ENCODE results near the gene MED9. TPM values are rescaled to one million over a fixed set of nuclear protein-coding genes. Genes with fewer than 3 reads are reported as not detected.

MED9 gene
- polyA plus RNA-seq, 1 donor from 2014 or later, result 25.1 TPM

GRCh38 chr17:17492571-17492970, 15.8 kb downstream of the MED9 start:
- no peak overlapping the region for H3K9ac ChIP-seq (ENCODE audit: low read length)
- H3K4me2 ChIP-seq (ENCODE audit: low read length), result no peak overlapping the region
- no peaks in the 10 kb centered on the region for H4K20me1 ChIP-seq (ENCODE audit: insufficient read depth)
- no peaks in the 10 kb centered on the region for H3F3A ChIP-seq (ENCODE audit: insufficient read depth, low read length, poor library complexity, severe bottlenecking)
- TF ChIP-seq EP300 (conservative IDR thresholded peaks at IDR 0.05; ENCODE audit: poor library complexity, severe bottlenecking), result no peak
- TF ChIP-seq SMC3 (conservative IDR thresholded peaks at IDR 0.05; ENCODE audit: poor library complexity), result no peak
- TF ChIP-seq EZH2 (IDR thresholded peaks at IDR 0.05; ENCODE audit: borderline replicate concordance, insufficient read depth, low read length, poor library complexity, severe bottlenecking), result no peak
- TF ChIP-seq, protein P1, sequence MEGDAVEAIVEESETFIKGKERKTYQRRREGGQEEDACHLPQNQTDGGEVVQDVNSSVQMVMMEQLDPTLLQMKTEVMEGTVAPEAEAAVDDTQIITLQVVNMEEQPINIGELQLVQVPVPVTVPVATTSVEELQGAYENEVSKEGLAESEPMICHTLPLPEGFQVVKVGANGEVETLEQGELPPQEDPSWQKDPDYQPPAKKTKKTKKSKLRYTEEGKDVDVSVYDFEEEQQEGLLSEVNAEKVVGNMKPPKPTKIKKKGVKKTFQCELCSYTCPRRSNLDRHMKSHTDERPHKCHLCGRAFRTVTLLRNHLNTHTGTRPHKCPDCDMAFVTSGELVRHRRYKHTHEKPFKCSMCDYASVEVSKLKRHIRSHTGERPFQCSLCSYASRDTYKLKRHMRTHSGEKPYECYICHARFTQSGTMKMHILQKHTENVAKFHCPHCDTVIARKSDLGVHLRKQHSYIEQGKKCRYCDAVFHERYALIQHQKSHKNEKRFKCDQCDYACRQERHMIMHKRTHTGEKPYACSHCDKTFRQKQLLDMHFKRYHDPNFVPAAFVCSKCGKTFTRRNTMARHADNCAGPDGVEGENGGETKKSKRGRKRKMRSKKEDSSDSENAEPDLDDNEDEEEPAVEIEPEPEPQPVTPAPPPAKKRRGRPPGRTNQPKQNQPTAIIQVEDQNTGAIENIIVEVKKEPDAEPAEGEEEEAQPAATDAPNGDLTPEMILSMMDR (IDR thresholded peaks at IDR 0.05; ENCODE audit: poor library complexity, severe bottlenecking), result no peak
- no peak for TF ChIP-seq POLR2AphosphoS5 (IDR thresholded peaks at IDR 0.05)
- no peak for TF ChIP-seq TAF1 (IDR thresholded peaks at IDR 0.05; ENCODE audit: low read depth)
- TF ChIP-seq RAD21 (conservative IDR thresholded peaks at IDR 0.05), result no peak
- no peak for TF ChIP-seq MXI1 (conservative IDR thresholded peaks at IDR 0.05; ENCODE audit: poor library complexity, severe bottlenecking)
- no peak for TF ChIP-seq REST (IDR thresholded peaks at IDR 0.05; ENCODE audit: borderline replicate concordance)
- no peaks in the 10 kb centered on the region for H3K36me3 ChIP-seq (ENCODE audit: insufficient read depth, low read length)
- peaks cover 19% of the 10 kb centered on the region for H3K27me3 ChIP-seq (ENCODE audit: insufficient read depth, low read depth, low read length)
- no peak overlapping the region for H2AFZ ChIP-seq (ENCODE audit: low read depth, low read length)
- H3K79me2 ChIP-seq (replicated peaks; ENCODE audit: insufficient read depth, low read length), result peaks cover 11% of the 10 kb centered on the region
- no peak overlapping the region for H3K27ac ChIP-seq (ENCODE audit: low read length)
- H3K9me3 ChIP-seq (ENCODE audit: low read length), result no peaks in the 10 kb centered on the region
- H3K9me2 ChIP-seq (ENCODE audit: insufficient read depth, low read length), result no peaks in the 10 kb centered on the region
- peak overlapping the region; percentile 78 for H3K4me3 ChIP-seq (ENCODE audit: low read length)

GRCh38 chr17:17493249-17493985, 16.6 kb downstream of the MED9 start:
- no peaks in the 10 kb centered on the region for H4K20me1 ChIP-seq (ENCODE audit: insufficient read depth)

More at GRCh38 chr17:17493249-17493985, 16.6 kb downstream of the MED9 start:
- Histone ChIP-seq H2AFZ (ENCODE audit: low read depth, low read length) (no peak overlapping the region), H3K4me2 (ENCODE audit: low read length) (no peak overlapping the region), H3K9me2 (ENCODE audit: insufficient read depth, low read length) (no peaks in the 10 kb centered on the region), H3K9ac (ENCODE audit: low read length) (peak overlapping the region; percentile 75), H3K36me3 (ENCODE audit: insufficient read depth, low read length) (no peaks in the 10 kb centered on the region), H3K27me3 (ENCODE audit: insufficient read depth, low read depth, low read length) (peaks cover 19% of the 10 kb centered on the region), H3F3A (ENCODE audit: insufficient read depth, low read length, poor library complexity, severe bottlenecking) (no peaks in the 10 kb centered on the region), H3K27ac (ENCODE audit: low read length) (peak overlapping the region; percentile 70), H3K4me3 (ENCODE audit: low read length) (peak overlapping the region; percentile 78), H3K9me3 (ENCODE audit: low read length) (no peaks in the 10 kb centered on the region), H3K79me2 (replicated peaks; ENCODE audit: insufficient read depth, low read length) (peaks cover 11% of the 10 kb centered on the region)
- TF ChIP-seq POLR2AphosphoS5 (IDR thresholded peaks at IDR 0.05), result no peak
- TF ChIP-seq EP300 (conservative IDR thresholded peaks at IDR 0.05; ENCODE audit: poor library complexity, severe bottlenecking), result no peak
- TF ChIP-seq, protein P1 (IDR thresholded peaks at IDR 0.05; ENCODE audit: poor library complexity, severe bottlenecking), result no peak
- TF ChIP-seq MXI1 (conservative IDR thresholded peaks at IDR 0.05; ENCODE audit: poor library complexity, severe bottlenecking), result no peak
- TF ChIP-seq EZH2 (IDR thresholded peaks at IDR 0.05; ENCODE audit: borderline replicate concordance, insufficient read depth, low read length, poor library complexity, severe bottlenecking), result no peak
- TF ChIP-seq SMC3 (conservative IDR thresholded peaks at IDR 0.05; ENCODE audit: poor library complexity), result no peak

Data from neural cell (in vitro differentiated cells).